ENCODE measurements around the gene CEMIP.

CEMIP gene

GRCh38 chr15:80887148-80887547, 108.0 kb downstream of the CEMIP start:
- no peak for DNase-seq (ENCODE audit: low read depth in 1 of 2, low spot score in 1 of 2)
- Histone ChIP-seq H3K27ac (replicated peaks) (no peak overlapping the region), H3K27me3 (ENCODE audit: insufficient read depth, poor library complexity, severe bottlenecking) (peaks cover 5% of the 10 kb centered on the region), H3K4me3 (replicated peaks; ENCODE audit: insufficient read depth, low read length) (no peak overlapping the region)
- no peak for TF ChIP-seq SPI1 (IDR thresholded peaks at IDR 0.05; ENCODE audit: borderline replicate concordance, low read depth)
- TF ChIP-seq REST (IDR thresholded peaks at IDR 0.05; ENCODE audit: insufficient replicate concordance, low read depth): no peak
- no peak for TF ChIP-seq GABPA (IDR thresholded peaks at IDR 0.05; ENCODE audit: low read depth)
- no peak for TF ChIP-seq POLR2AphosphoS5 (IDR thresholded peaks at IDR 0.05; ENCODE audit: low read depth)

- no peak for DNase-seq (ENCODE audit: low read depth in 1 of 2, low spot score in 1 of 2)
- no peak for TF ChIP-seq SPI1 (IDR thresholded peaks at IDR 0.05; ENCODE audit: borderline replicate concordance, low read depth)
- TF ChIP-seq POLR2AphosphoS5 (IDR thresholded peaks at IDR 0.05; ENCODE audit: low read depth): no peak
- TF ChIP-seq GABPA (IDR thresholded peaks at IDR 0.05; ENCODE audit: low read depth): no peak
- TF ChIP-seq REST (IDR thresholded peaks at IDR 0.05; ENCODE audit: insufficient replicate concordance, low read depth): no peak
- no peak for TF ChIP-seq CTCF (IDR thresholded peaks at IDR 0.05; ENCODE audit: insufficient read depth, low read length)
- Histone ChIP-seq H3K27me3 (ENCODE audit: insufficient read depth, poor library complexity, severe bottlenecking) (peaks cover 5% of the 10 kb centered on the region), H3K27ac (replicated peaks) (no peak overlapping the region), H3K4me3 (replicated peaks; ENCODE audit: insufficient read depth, low read length) (no peak overlapping the region)
Measured at GRCh38 chr15:80888846-80889245, 109.7 kb downstream of the CEMIP start.

- Histone ChIP-seq H3K27ac (replicated peaks) (no peak overlapping the region), H3K4me3 (replicated peaks; ENCODE audit: insufficient read depth, low read length) (no peak overlapping the region), H3K27me3 (ENCODE audit: insufficient read depth, poor library complexity, severe bottlenecking) (peaks cover 5% of the 10 kb centered on the region)
- peak; percentile 18 to 21 for DNase-seq (ENCODE audit: low read depth in 1 of 2, low spot score in 1 of 2)
- TF ChIP-seq POLR2AphosphoS5 (IDR thresholded peaks at IDR 0.05; ENCODE audit: low read depth): no peak
- TF ChIP-seq SPI1 (IDR thresholded peaks at IDR 0.05; ENCODE audit: borderline replicate concordance, low read depth): no peak
- no peak for TF ChIP-seq REST (IDR thresholded peaks at IDR 0.05; ENCODE audit: insufficient replicate concordance, low read depth)
- TF ChIP-seq CTCF (IDR thresholded peaks at IDR 0.05; ENCODE audit: insufficient read depth, low read length): no peak
- no peak for TF ChIP-seq GABPA (IDR thresholded peaks at IDR 0.05; ENCODE audit: low read depth)
Measured at GRCh38 chr15:80890341-80891005, 111.3 kb downstream of the CEMIP start.

Measured in HL-60 (cell line).